Gastroesophageal sphincter (tissue), 4 donors: ENCODE data around the gene WIPF2. TPM values are rescaled to one million over a fixed set of nuclear protein-coding genes. Genes with fewer than 3 reads are reported as not detected.
A peak's percentile ranks its signal among the peaks of the same experiment; 100 is the strongest.

ENCODE experiments used
- ATAC-seq: fragments of 150-250 bp; one replicate; pipeline ENCODE4 v1.9.1; 2016; ENCODE audit warnings: mild to moderate bottlenecking, moderate library complexity
- H3K27ac ChIP-seq, 4 donors: fragments of 200-600 bp; sonication (generic) in 3 of 4; 1 replicate in 3 of 4; 2 replicates in 1 of 4; pipeline ENCODE4 v1.5.1; 2016 to 2019
- H3K27me3 ChIP-seq: fragments of 200-600 bp; sonication (generic); one replicate; pipeline ENCODE4 v1.5.1; 2019
- H3K36me3 ChIP-seq, 2 donors: fragments of 200-600 bp; sonication (generic); one replicate each; pipeline ENCODE4 v1.5.1; 2019; ENCODE audit warnings: control low read depth in 1 of 2
- H3K4me1 ChIP-seq, 3 donors: fragments of 200-600 bp; sonication (generic); 1 replicate in 2 of 3; 2 replicates in 1 of 3; pipeline ENCODE4 v1.5.1; 2016 to 2019; ENCODE audit warnings: control low read depth in 2 of 3
- H3K4me3 ChIP-seq, 2 donors: fragments of 200-600 bp; sonication (generic); one replicate each; pipeline ENCODE4 v1.5.1; 2019; ENCODE audit warnings: mild to moderate bottlenecking in 1 of 2, moderate library complexity in 1 of 2
- H3K9me3 ChIP-seq, 3 donors: fragments of 200-600 bp; sonication (generic); one replicate each; pipeline ENCODE4 v1.5.1; 2017 to 2019; ENCODE audit warnings: control low read depth in 2 of 3
- EP300 ChIP-seq: sonication (generic); formaldehyde crosslinking; IDR thresholded peaks from one replicate; pipeline ENCODE4 v1.6.1; 2017; ENCODE audit warnings: antibody characterized with exemption, mild to moderate bottlenecking
- POLR2A ChIP-seq, 2 donors: fragments of 450-650 bp; IDR thresholded peaks; one replicate each; pipeline ENCODE4 v1.6.1; 2017; ENCODE audit warnings: antibody characterized with exemption in 2 of 2, mild to moderate bottlenecking in 2 of 2, moderate library complexity in 1 of 2
- POLR2AphosphoS5 ChIP-seq: sonication (generic); formaldehyde crosslinking; IDR thresholded peaks from one replicate; pipeline ENCODE4 v1.6.1; 2017; ENCODE audit warnings: antibody characterized with exemption
- WGBS, 2 donors: methylation state at CpG; one replicate each; pipeline ENCODE4 v1.1.5; 2018; ENCODE audit warnings: low coverage in 1 of 2; 5-methylcytosine and 5-hydroxymethylcytosine counted together
- total RNA-seq, 4 donors: library from RNA; depleted of rRNA; stranded (reverse); fragments of >200 nt; gene quantifications; one replicate each; pipeline ENCODE4 v1.1.0, GENCODE V29; 2016
- TF ChIP-seq, protein P1 (sequence below), 4 experiments: fragments of 200-600 bp in 2 of 4; fragments of 450-650 bp in 2 of 4; sonication (generic) in 1 of 4; IDR thresholded peaks; one replicate each; pipeline ENCODE4 v1.5.1; 2017 to 2019; ENCODE audit warnings: antibody characterized with exemption in 4 of 4, mild to moderate bottlenecking in 2 of 4, moderate library complexity in 2 of 4

Gene WIPF2
- total RNA-seq, 4 donors from 2014 or later, result 10.2 to 18.2 (median 13.5) TPM

DNA sequence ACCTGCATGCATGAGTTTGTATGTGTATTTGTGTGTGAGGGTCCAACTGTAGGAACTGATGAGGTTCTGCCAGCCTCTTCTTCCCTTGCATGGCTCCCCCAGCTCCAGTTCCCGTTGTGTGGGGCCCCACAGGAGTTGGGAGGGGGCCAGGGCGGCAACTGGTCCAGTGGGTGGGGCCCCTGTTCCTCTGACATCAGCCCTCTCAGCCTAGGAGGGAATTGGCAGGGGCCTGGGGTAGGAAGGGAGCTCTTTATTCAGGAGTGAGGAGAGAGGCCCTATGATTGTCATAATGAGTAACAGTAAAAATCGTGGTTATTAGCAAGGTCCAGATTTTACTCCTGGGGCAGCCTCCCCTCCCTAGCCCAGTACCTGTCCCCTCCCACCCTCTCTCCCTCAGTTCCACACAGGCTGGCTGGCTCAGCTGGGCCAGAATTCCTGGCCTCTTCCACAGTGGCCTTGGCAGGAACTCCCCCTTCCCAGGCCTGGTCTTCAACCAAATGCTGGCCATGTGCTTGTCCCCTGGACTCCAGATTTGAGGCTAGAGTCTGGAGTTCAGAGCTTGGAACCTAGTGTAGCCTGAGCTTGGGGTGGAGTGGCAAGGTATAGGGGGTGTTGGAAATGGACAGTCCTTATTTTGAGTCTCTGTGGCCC lies 108.8 kb downstream of the WIPF2 start:
- H3K9me3 ChIP-seq, result no peaks in the 10 kb centered on the region
- peak overlapping the region; percentile 4 to 97 (median 86) for H3K27ac ChIP-seq
- 0% methylated on average over 1 of the region's 3 CpGs; no CpG with 5 or more reads in 1 of the 2 donors for WGBS, 2 donors
- no peak for ATAC-seq
- peaks cover 0 to 6% of the 10 kb centered on the region in 2 donors for H3K36me3 ChIP-seq
- no peaks in the 10 kb centered on the region for H3K27me3 ChIP-seq
- H3K4me1 ChIP-seq, result peaks cover 24 to 100% (median 99%) of the 10 kb centered on the region in 3 donors
- no peak for TF ChIP-seq POLR2A (IDR thresholded peaks at IDR 0.05)
- TF ChIP-seq EP300, result no peak
- no peak for TF ChIP-seq POLR2AphosphoS5
- TF ChIP-seq, protein P1, sequence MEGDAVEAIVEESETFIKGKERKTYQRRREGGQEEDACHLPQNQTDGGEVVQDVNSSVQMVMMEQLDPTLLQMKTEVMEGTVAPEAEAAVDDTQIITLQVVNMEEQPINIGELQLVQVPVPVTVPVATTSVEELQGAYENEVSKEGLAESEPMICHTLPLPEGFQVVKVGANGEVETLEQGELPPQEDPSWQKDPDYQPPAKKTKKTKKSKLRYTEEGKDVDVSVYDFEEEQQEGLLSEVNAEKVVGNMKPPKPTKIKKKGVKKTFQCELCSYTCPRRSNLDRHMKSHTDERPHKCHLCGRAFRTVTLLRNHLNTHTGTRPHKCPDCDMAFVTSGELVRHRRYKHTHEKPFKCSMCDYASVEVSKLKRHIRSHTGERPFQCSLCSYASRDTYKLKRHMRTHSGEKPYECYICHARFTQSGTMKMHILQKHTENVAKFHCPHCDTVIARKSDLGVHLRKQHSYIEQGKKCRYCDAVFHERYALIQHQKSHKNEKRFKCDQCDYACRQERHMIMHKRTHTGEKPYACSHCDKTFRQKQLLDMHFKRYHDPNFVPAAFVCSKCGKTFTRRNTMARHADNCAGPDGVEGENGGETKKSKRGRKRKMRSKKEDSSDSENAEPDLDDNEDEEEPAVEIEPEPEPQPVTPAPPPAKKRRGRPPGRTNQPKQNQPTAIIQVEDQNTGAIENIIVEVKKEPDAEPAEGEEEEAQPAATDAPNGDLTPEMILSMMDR (IDR thresholded peaks at IDR 0.05), result no peak
- no peak overlapping the region for H3K4me3 ChIP-seq

DNA sequence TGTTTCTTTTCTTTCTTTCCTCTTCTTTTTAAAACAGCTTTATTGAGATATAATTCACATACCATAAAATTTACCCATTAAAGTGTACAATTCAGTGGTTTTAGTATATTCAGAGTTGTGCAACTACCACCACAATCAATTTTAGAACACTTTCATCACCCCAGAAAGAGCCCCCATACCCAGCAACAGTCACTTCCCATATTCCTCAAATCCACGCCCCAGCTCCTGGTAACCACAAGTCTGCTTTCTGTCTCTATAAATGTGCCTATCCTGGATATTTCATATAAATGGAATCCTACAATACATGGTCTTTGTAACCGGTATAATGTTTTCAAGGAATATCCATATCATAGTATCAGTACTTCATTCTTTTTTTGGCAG lies 109.3 kb downstream of the WIPF2 start:
- peaks cover 24 to 100% (median 99%) of the 10 kb centered on the region in 3 donors for H3K4me1 ChIP-seq
- peaks cover 0 to 6% of the 10 kb centered on the region in 2 donors for H3K36me3 ChIP-seq
- no peaks in the 10 kb centered on the region for H3K27me3 ChIP-seq
- no peak for ATAC-seq
- TF ChIP-seq, protein P1 (IDR thresholded peaks at IDR 0.05), result no peak
- TF ChIP-seq POLR2A (IDR thresholded peaks at IDR 0.05) (no peak), EP300 (no peak), POLR2AphosphoS5 (no peak)
- H3K4me3 ChIP-seq, result no peak overlapping the region
- 66 to 85% methylated on average over 2 of the region's 2 CpGs for WGBS, 2 donors
- peak overlapping the region; percentile 4 to 97 (median 86) for H3K27ac ChIP-seq
- H3K9me3 ChIP-seq, result no peaks in the 10 kb centered on the region

DNA sequence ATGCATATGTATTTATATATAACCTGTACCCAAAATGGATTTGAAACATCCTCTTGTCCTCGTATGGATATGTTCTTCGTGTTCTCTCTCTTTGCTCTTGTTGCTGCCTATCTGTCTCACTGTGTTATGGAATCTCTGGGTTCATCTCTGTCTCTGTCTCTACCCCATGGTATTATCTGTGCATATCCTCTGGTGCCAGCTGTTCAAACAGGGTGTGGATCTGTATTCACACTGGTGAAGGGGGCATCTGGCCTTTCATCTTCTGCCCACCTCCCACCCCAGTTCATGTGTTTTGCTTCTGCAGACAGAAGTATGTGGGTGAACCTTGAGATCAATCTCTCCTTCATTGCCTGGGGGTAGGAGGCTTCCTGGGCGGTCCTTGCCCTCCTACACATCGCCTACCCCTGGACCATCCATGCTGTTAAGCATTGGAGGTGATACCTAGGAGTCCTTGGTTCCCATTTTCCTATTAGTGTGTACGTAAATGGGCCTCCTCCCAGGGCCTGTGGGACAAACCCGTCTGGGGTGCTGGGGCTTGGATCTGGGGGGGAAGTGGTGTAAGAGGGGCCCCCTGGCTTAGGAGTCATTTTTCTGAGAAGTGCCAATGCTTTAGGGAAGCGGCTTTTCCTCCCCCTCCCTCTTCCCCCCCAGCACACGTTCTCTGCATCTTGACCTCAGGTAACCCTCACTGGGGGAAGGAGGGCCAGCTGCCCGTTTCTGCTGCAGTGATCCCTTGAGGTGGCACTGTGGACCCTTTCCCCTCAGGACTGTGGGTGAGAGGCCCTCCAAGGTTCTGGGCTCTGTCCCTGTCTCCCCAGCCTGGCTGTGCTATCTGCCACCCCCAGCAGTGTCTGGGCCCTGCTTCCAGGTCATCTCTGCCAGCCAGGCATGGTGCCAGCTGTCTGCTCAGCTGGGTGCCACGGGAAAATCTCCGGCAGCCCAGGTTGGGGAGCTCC lies 111.0 kb downstream of the WIPF2 start:
- WGBS, 2 donors, result 31 to 77% methylated on average over 2 to 8 of the region's 11 CpGs
- Histone ChIP-seq H3K9me3 (no peaks in the 10 kb centered on the region), H3K4me3 (no peak overlapping the region), H3K36me3 (peaks cover 0 to 6% of the 10 kb centered on the region in 2 donors), H3K27me3 (no peaks in the 10 kb centered on the region), H3K4me1 (peaks cover 29 to 100% (median 99%) of the 10 kb centered on the region in 3 donors), H3K27ac (peak overlapping the region; percentile 30 to 97 (median 84))
- no peak for ATAC-seq
- peak; percentile 53 for TF ChIP-seq POLR2AphosphoS5
- TF ChIP-seq EP300, result no peak

DNA sequence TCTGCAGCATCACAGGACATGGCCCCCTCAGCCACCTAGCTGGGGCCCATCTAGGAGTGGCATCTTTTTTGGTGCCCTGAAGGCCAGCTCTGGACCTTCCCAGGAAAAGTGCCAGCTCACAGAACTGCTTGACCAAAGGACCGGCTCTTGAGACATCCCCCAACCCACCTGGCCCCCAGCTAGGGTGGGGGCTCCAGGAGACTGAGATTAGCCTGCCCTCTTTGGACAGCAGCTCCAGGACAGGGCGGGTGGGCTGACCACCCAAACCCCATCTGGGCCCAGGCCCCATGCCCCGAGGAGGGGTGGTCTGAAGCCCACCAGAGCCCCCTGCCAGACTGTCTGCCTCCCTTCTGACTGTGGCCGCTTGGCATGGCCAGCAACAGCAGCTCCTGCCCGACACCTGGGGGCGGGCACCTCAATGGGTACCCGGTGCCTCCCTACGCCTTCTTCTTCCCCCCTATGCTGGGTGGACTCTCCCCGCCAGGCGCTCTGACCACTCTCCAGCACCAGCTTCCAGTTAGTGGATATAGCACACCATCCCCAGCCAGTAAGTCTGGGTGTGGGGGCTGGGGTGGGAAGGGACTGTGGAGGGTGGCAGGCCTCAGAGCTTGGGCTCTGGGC lies 111.9 kb downstream of the WIPF2 start:
- Histone ChIP-seq H3K4me1 (peaks cover 29 to 100% (median 99%) of the 10 kb centered on the region in 3 donors), H3K27me3 (no peaks in the 10 kb centered on the region), H3K4me3 (no peak overlapping the region), H3K36me3 (peaks cover 0 to 6% of the 10 kb centered on the region in 2 donors), H3K9me3 (no peaks in the 10 kb centered on the region), H3K27ac (peak overlapping the region; percentile 30 to 97 (median 84))
- TF ChIP-seq POLR2AphosphoS5 (no peak), POLR2A (IDR thresholded peaks at IDR 0.05) (no peak), EP300 (no peak)
- TF ChIP-seq, protein P1 (IDR thresholded peaks at IDR 0.05), result no peak
- WGBS, 2 donors, result no CpG with 5 or more reads among the region's 10 CpGs
- ATAC-seq, result no peak
